SH-SY5Y (cell line): ENCODE measurements around the gene PDE6D.

ENCODE experiments used
- GATA2 ChIP-seq: IDR thresholded peaks from 2 replicates; pipeline ENCODE4 v1.6.1; 2011; ENCODE audit warnings: mild to moderate bottlenecking, low read depth, low read length
- GATA3 ChIP-seq: IDR thresholded peaks from 2 replicates; pipeline ENCODE4 v1.6.1; 2011; ENCODE audit warnings: low read depth, mild to moderate bottlenecking, low read length, moderate library complexity

The PDE6D gene

DNA sequence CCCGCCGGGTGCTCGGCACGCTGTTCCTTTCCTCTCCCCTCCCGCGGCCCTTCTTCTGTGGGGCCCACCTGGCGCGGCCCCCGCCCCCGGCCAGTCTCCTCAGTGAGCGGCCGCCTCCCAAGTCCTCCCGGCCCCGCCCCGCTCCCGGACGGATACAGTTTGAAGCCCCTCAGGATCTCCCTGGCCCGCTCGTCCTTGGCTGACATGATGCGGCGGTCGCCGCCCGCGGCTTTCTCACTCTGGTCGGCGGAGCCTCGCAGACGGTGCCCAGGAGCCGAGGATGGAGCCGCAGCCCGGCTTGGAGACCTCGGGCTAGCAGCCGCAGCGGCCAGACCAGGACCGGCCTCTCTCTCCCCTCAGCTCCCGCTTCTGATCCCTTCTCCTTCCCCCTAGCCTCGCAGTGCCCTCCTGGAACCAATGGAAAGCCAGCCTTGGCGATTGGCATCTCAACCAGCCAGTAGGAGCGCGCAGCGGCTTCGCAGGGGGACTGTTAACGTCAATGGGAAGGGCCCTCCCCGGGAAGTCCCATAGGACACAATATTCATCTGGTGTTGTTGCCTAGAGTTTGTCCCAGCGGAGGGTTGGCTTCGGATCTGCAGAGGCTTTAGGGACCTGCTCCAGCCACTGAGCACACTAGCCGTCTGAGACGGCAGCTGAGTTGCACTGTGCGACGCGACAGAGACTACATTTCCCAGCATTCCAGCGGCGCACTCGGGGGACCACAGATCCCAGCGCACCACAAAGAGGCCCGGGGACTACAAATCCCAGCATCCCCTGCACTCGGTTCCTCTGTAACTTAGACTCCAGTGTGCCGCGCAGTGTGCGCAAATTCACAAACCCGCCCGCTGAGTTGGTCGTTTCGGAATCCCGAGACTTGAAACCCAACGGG is at the start of gene PDE6D:
Gene PDE6D (minus strand): TSS at position 374 of the 889 bp plus-strand sequence. CDS start 168 bp downstream, at position 206.
- no peak for TF ChIP-seq GATA2

- no peak for TF ChIP-seq GATA2
- TF ChIP-seq GATA3, result no peak
Measured at GRCh38 chr2:231821908-231822307, 40.8 kb upstream of the PDE6D start.

GRCh38 chr2:231820786-231821303 is 39.8 kb upstream of the PDE6D start:
- TF ChIP-seq GATA2 (no peak), GATA3 (no peak)

GRCh38 chr2:231819447-231820042 is 38.5 kb upstream of the PDE6D start:
- TF ChIP-seq GATA3 (no peak), GATA2 (no peak)

DNA sequence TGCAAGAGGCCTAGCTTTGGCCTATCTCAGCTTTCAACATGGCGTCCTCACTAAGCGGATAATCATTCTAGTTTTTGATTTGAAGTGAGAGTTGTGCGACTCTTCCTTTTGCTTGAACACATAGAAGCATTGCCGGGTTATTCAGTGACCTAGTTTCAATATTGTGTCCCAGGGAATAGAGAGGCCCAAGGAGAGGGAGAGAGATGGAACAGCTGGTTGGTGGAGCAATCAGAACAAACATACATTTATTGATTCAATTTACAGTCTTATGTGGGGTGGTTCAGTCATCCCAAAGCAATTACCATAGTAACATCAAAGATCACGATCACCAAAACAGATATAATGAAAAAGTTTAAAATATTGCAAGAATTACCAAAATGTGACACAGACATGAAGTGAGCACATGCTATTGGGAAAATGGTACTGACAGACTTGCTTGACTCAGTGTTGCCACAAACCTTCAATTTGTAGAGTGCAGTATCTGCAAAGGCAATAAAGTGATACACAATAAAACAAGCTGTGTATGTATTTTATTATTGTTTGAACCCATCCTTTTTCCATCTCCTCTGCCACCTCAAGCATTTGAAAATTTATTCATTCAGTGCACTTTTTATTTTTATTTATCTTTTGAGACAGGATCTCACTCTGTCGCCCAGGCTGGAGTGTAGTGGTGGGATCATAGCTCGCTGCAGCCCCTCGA is 35.4 kb upstream of the PDE6D start:
- TF ChIP-seq GATA3, result no peak
- no peak for TF ChIP-seq GATA2

- TF ChIP-seq GATA2, result no peak
- no peak for TF ChIP-seq GATA3
Measured at GRCh38 chr2:231810905-231811304, 29.8 kb upstream of the PDE6D start.

DNA sequence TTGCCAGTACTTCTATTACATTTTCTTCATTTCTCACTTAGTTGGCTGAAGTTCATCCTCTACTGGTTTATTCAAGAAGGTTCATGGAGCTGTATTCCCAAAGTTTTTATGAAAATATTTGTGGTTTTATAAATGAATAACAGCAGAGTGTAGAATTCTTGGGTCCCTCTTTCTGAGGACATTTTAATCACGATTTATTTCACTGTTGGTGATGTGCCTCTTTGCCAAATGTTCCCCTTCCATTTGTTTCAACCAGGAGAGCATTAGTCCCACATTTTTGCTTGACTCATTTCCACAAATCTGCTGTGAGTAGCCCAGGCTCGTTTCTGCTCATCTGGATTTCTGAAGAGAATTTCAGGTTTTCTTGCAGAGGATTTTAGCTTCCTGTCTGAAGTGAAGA is 25.9 kb upstream of the PDE6D start:
- TF ChIP-seq GATA2 (no peak), GATA3 (no peak)

DNA sequence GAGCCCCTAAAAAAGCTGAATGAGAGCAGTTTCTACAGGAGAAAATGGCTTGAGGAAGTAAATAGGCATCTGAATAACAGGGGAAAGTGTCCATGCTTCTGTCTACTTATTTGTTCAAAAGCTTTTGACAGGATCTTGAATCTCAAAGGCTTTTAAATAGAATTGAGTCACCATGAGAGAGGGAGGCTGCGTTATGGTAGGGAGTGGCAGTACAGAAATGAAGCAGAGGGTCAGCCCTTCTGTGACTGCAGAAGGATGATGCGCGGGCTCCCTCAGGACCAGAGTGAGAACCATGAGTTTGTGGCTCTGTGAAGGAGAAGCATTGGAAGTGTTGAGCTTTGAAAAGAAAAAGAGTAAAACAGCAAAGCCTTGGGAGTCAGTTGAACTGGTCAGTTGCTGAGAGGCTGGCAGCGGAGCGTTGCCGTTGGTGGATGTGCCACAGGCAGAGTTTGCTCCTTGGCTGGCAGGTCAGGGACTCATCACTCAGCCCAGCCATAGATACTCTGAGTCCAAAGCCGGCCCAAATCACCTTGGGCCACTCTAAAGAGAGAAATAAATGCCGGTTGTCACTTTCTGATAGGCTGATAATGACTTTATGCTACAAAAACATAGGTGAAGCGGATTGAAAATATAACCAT is 22.5 kb upstream of the PDE6D start:
- TF ChIP-seq GATA3, result no peak
- no peak for TF ChIP-seq GATA2

DNA sequence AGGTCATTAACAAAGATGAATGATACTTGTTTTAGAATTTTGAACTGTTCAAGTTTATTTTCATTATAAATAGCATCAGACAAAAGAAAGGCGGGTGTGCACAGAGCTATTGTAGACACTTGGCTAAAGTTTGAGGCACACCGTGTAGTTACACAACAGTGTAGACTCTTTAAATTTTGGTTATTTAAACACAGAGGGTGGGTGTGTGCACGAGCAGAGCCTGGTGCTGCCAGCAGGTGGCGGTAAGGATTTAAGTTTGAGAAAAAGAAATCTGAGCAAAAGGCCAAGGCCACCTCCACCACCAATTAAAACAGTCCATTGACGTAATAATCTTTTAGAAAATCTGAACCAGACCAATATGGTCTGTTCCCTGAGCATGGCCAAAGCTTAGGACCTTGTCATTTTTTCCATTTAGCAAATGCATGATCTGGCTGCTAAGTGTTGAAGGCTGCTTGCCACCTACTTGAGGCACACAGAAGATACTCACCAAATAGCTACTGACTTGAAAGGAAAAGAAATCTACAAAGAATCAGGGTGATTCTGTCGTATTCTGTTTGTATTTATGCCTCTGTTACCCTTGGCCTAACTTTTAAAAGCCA is 19.5 kb upstream of the PDE6D start:
- TF ChIP-seq GATA3, result no peak
- no peak for TF ChIP-seq GATA2

GRCh38 chr2:231795525-231796327 is 14.6 kb upstream of the PDE6D start:
- peak; percentile 87 for TF ChIP-seq GATA3
- TF ChIP-seq GATA2, result peak; percentile 97

GRCh38 chr2:231794383-231794782 is 13.3 kb upstream of the PDE6D start:
- TF ChIP-seq GATA2, result no peak
- no peak for TF ChIP-seq GATA3

DNA sequence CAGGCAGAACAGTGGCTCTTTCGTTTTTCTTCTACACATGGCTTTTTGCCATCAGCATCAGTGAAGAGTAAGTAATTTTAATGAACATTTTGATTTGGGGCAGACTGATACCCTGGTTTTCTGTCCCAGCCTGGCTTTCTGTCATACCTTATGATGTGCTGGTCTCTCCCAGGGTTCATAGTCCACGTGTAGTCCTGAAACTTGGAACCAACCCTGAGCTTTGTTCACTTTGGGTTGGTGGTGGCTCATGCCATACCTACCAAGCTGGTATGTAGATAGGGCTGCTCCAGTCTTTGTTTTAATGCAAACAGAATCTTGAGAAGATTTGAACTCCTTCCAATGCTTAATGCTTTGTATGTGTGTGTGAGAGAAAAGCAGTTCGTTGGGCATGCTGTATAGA is 10.0 kb upstream of the PDE6D start:
- TF ChIP-seq GATA3 (no peak), GATA2 (no peak)

GRCh38 chr2:231786917-231787292 is 5.8 kb upstream of the PDE6D start:
- TF ChIP-seq GATA2 (no peak), GATA3 (no peak)
